H1 (cell line): ENCODE results near the gene LCN6. TPM values are rescaled to one million over a fixed set of nuclear protein-coding genes. Genes with fewer than 3 reads are reported as not detected.

Experiments
- CTCF ChIA-PET: fragments of 300-600 bp; sonication (Branson Sonifier 250); formaldehyde crosslinking; loops from one replicate; lab custom pipeline; 2021; ENCODE audit not compliant: partially characterized antibody; lab: Charles Lee
- POLR2A ChIA-PET: fragments of 300-600 bp; sonication (Branson Sonifier 250); formaldehyde crosslinking; loops from one replicate; lab custom pipeline; 2021; ENCODE audit warnings: inconsistent platforms; ENCODE audit not compliant: partially characterized antibody; lab: Charles Lee
- DNase-seq, 2 experiments: peaks; one replicate each; pipeline versions ENCODE4 v3.0.0 to v3.0.0-alpha.2; 2010 to 2022; ENCODE audit warnings: low spot score in 2 of 2, low read depth in 1 of 2, mixed read lengths in 1 of 2
- FAIRE-seq: peaks from 2 replicates; lab custom pipeline; 2011; peaks lifted over from hg19 to GRCh38; lab: Jason Lieb, UNC
- H2AFZ ChIP-seq: 2 replicates; pipeline ENCODE4 v1.8.1; 2012; ENCODE audit warnings: low read length, inconsistent platforms
- H2AK5ac ChIP-seq: 2 replicates; pipeline ENCODE4 v1.6.1; 2013; ENCODE audit warnings: low read depth, low read length
- H2BK120ac ChIP-seq: replicated peaks from 2 replicates; pipeline ENCODE3; 2013; ENCODE audit warnings: low read depth, low read length, inconsistent platforms
- H2BK12ac ChIP-seq: 2 replicates; pipeline ENCODE4 v1.6.1; 2013; ENCODE audit warnings: low read depth, low read length
- H2BK15ac ChIP-seq: 2 replicates; pipeline ENCODE4 v1.6.1; 2013; ENCODE audit warnings: low read length
- H2BK20ac ChIP-seq: 2 replicates; pipeline ENCODE4 v1.6.1; 2013; ENCODE audit warnings: low read length
- H2BK5ac ChIP-seq: 2 replicates; pipeline ENCODE4 v1.6.1; 2013; ENCODE audit warnings: low read depth, low read length
- H3K14ac ChIP-seq: 2 replicates; pipeline ENCODE4 v1.6.1; 2013; ENCODE audit warnings: inconsistent platforms; ENCODE audit not compliant: insufficient read length
- H3K18ac ChIP-seq: 2 replicates; pipeline ENCODE4 v1.6.1; 2013; ENCODE audit warnings: low read length; ENCODE audit errors: extremely low read depth
- H3K23ac ChIP-seq: 2 replicates; pipeline ENCODE4 v1.6.1; 2013; ENCODE audit warnings: inconsistent platforms; ENCODE audit not compliant: insufficient read length
- H3K23me2 ChIP-seq: 2 replicates; pipeline ENCODE4 v1.6.1; 2013; ENCODE audit warnings: low read depth, low read length
- H3K27ac ChIP-seq: 2 replicates; pipeline ENCODE4 v1.6.1; 2011; ENCODE audit warnings: low read depth, low read length, inconsistent platforms
- H3K27me3 ChIP-seq, 4 experiments: replicated peaks in 1 of 4; 1 replicate in 1 of 4; 2 replicates in 3 of 4; pipeline versions ENCODE4 v1.6.1 to v1.8.1; 2011 to 2013; ENCODE audit warnings: low read length in 3 of 4, mild to moderate bottlenecking in 3 of 4, inconsistent platforms in 2 of 4, mixed read lengths in 2 of 4, moderate library complexity in 1 of 4; ENCODE audit not compliant: control insufficient read depth in 3 of 4, insufficient read depth in 3 of 4; ENCODE audit errors: extremely low read depth in 1 of 4
- H3K36me3 ChIP-seq, 4 experiments: 2 replicates each; pipeline versions ENCODE4 v1.6.1 to v1.8.1; 2011 to 2013; ENCODE audit warnings: mild to moderate bottlenecking in 4 of 4, low read length in 3 of 4, moderate library complexity in 2 of 4, control low read depth in 1 of 4, inconsistent platforms in 1 of 4; ENCODE audit not compliant: insufficient read depth in 4 of 4, control insufficient read depth in 2 of 4
- H3K4ac ChIP-seq: replicated peaks from 2 replicates; pipeline ENCODE3; 2013; ENCODE audit warnings: low read length, low read depth, mixed read lengths, inconsistent platforms; ENCODE audit not compliant: insufficient read length
- H3K4me1 ChIP-seq, 4 experiments: replicated peaks in 1 of 4; 1 replicate in 1 of 4; 2 replicates in 3 of 4; pipeline versions ENCODE4 v1.6.1 to v1.8.1; 2011 to 2013; ENCODE audit warnings: low read length in 3 of 4, inconsistent platforms in 2 of 4, mixed read lengths in 1 of 4; ENCODE audit not compliant: insufficient read depth in 4 of 4, control insufficient read depth in 3 of 4
- H3K4me2 ChIP-seq, 2 experiments: 2 replicates each; pipeline versions ENCODE4 v1.6.1 to v1.8.1; 2011 to 2013; ENCODE audit warnings: low read depth in 2 of 2, low read length in 2 of 2, control low read depth in 1 of 2, inconsistent platforms in 1 of 2, mild to moderate bottlenecking in 1 of 2; ENCODE audit not compliant: insufficient read depth in 1 of 2
- H3K4me3 ChIP-seq, 4 experiments: fragments of 200-600, 300-600 bp in 1 of 4; sonication (generic), shearing (Covaris generic), sonication (Bioruptor Twin) in 1 of 4; 2 replicates each; pipeline versions ENCODE4 v1.5.1 to v1.8.1; 2011 to 2016; ENCODE audit warnings: low read length in 4 of 4, low read depth in 3 of 4, control low read depth in 2 of 4, inconsistent platforms in 2 of 4, mild to moderate bottlenecking in 2 of 4, mixed read lengths in 1 of 4, moderate library complexity in 1 of 4; ENCODE audit not compliant: insufficient read depth in 2 of 4; ENCODE audit errors: extremely low read depth in 1 of 4
- H3K56ac ChIP-seq: replicated peaks from 2 replicates; pipeline ENCODE3; 2013; ENCODE audit warnings: low read depth, mild to moderate bottlenecking, mixed read lengths, low read length, inconsistent platforms; ENCODE audit not compliant: insufficient read length
- H3K79me1 ChIP-seq: 2 replicates; pipeline ENCODE4 v1.6.1; 2013; ENCODE audit warnings: low read depth, low read length, control low read depth
- H3K79me2 ChIP-seq, 2 experiments: 2 replicates each; pipeline versions ENCODE4 v1.6.1 to v1.8.1; 2012 to 2013; ENCODE audit warnings: low read length in 2 of 2, mild to moderate bottlenecking in 2 of 2, inconsistent platforms in 1 of 2; ENCODE audit not compliant: insufficient read depth in 2 of 2, control insufficient read depth in 1 of 2
- H3K9ac ChIP-seq, 4 experiments: replicated peaks in 1 of 4; 1 replicate in 1 of 4; 2 replicates in 3 of 4; pipeline versions ENCODE4 v1.6.1 to v1.8.1; 2011 to 2013; ENCODE audit warnings: low read depth in 3 of 4, low read length in 3 of 4, control low read depth in 2 of 4, mild to moderate bottlenecking in 2 of 4, moderate library complexity in 2 of 4, inconsistent platforms in 1 of 4; ENCODE audit errors: extremely low read depth in 1 of 4
- H3K9me3 ChIP-seq, 2 experiments: 2 replicates each; pipeline versions ENCODE4 v1.6.1 to v1.8.1; 2012 to 2013; ENCODE audit warnings: mild to moderate bottlenecking in 2 of 2, moderate library complexity in 2 of 2, control low read depth in 1 of 2, inconsistent platforms in 1 of 2, low read depth in 1 of 2, low read length in 1 of 2, mixed read lengths in 1 of 2; ENCODE audit not compliant: insufficient read depth in 2 of 2
- H4K20me1 ChIP-seq, 2 experiments: replicated peaks in 1 of 2; 2 replicates each; pipeline versions ENCODE3 to v1.8.1; 2011 to 2013; ENCODE audit warnings: inconsistent platforms in 2 of 2, low read length in 2 of 2, mild to moderate bottlenecking in 1 of 2; ENCODE audit not compliant: insufficient read depth in 2 of 2, control insufficient read depth in 1 of 2
- H4K5ac ChIP-seq: 2 replicates; pipeline ENCODE4 v1.6.1; 2013; ENCODE audit warnings: low read length, low read depth, mixed read lengths, inconsistent platforms; ENCODE audit not compliant: insufficient read length
- H4K8ac ChIP-seq: 2 replicates; pipeline ENCODE4 v1.8.0; 2013; ENCODE audit warnings: mild to moderate bottlenecking, moderate library complexity, low read length, inconsistent platforms; ENCODE audit not compliant: insufficient read depth; ENCODE audit errors: extremely low read depth
- H4K91ac ChIP-seq: replicated peaks from 2 replicates; pipeline ENCODE3; 2013; ENCODE audit warnings: low read length, mixed read lengths, inconsistent platforms; ENCODE audit not compliant: insufficient read length
- CBX5 ChIP-seq: fragments of 300-800, 300-1000 bp; sonication (generic); IDR thresholded peaks from 2 replicates; pipeline ENCODE4 v1.7.1; 2016; ENCODE audit warnings: antibody characterized with exemption, low read length, low read depth
- CREB1 ChIP-seq: IDR thresholded peaks from 2 replicates; pipeline ENCODE4 v1.6.1; 2012; ENCODE audit warnings: inconsistent platforms
- CTBP2 ChIP-seq: IDR thresholded peaks from 2 replicates; pipeline ENCODE4 v1.7.0; 2011; ENCODE audit warnings: borderline replicate concordance, mild to moderate bottlenecking, moderate library complexity, mixed read lengths, low read length; ENCODE audit not compliant: insufficient read depth, insufficient read length
- CTCF ChIP-seq, 3 experiments: IDR thresholded peaks; 1 replicate in 2 of 3; 2 replicates in 1 of 3; pipeline versions ENCODE4 v1.5.1 to v1.6.1; 2011; ENCODE audit warnings: low read length in 3 of 3, mild to moderate bottlenecking in 3 of 3, inconsistent platforms in 2 of 3, low read depth in 1 of 3, moderate library complexity in 1 of 3; ENCODE audit not compliant: insufficient read depth in 1 of 3; ENCODE audit errors: control extremely low read depth in 1 of 3
- SAP30 ChIP-seq: fragments of 300-600 bp; sonication (generic); IDR thresholded peaks from 2 replicates; pipeline ENCODE4 v1.7.1; 2012; ENCODE audit warnings: low read length, moderate library complexity, mild to moderate bottlenecking, inconsistent platforms; ENCODE audit not compliant: insufficient read depth, insufficient replicate concordance
- SIN3A ChIP-seq, 2 experiments: IDR thresholded peaks in 1 of 2; conservative IDR thresholded peaks in 1 of 2; 2 replicates each; pipeline ENCODE4 v1.6.1; 2011 to 2012; ENCODE audit warnings: low read length in 2 of 2, improper control_type of control experiment in 1 of 2, low read depth in 1 of 2, mild to moderate bottlenecking in 1 of 2
- WGBS, 2 experiments: shearing (Covaris generic) in 1 of 2; methylation state at CpG; one replicate each; pipeline versions ENCODE4 v1.1.6 to v1.1.7; 2013 to 2015; ENCODE audit warnings: low lambda C conversion rate in 2 of 2, mixed read lengths in 2 of 2, inconsistent platforms in 1 of 2, low coverage in 1 of 2, missing lambda C conversion rate in 1 of 2; ENCODE audit not compliant: insufficient replicate concordance in 2 of 2, insufficient coverage in 1 of 2, insufficient read length in 1 of 2; ENCODE audit errors: extremely low coverage in 1 of 2, missing lambda C conversion rate in 1 of 2; 5-methylcytosine and 5-hydroxymethylcytosine counted together
- polyA plus RNA-seq, 7 experiments: library from polyadenylated mRNA; depleted of rRNA in 3 of 7; stranded (reverse) in 5 of 7; unstranded in 2 of 7; fragments of >200 nt in 5 of 7; fragments of 200-250 nt in 2 of 7; gene quantifications; 1 replicate in 5 of 7; 2 replicates in 1 of 7; 4 replicates in 1 of 7; pipeline versions ENCODE4 v1.2.1 to v1.2.3, GENCODE V29; 2011 to 2013; ENCODE audit warnings: missing spikeins in 2 of 7, mixed read lengths in 2 of 7
- total RNA-seq: library from RNA; stranded (reverse); fragmentation: NEBNext Ultra II Directional; extraction: Animal tissue kit (Norgen Biotek cat#: 25700); gene quantifications from 2 replicates; pipeline ENCODE4 v1.2.1, GENCODE V29; 2021

Gene LCN6
- total and polyA plus RNA-seq, 2 of the 8 experiments (the other 6 are each of a cell fraction or from before 2014, with no cell fraction given): not detected

DNA sequence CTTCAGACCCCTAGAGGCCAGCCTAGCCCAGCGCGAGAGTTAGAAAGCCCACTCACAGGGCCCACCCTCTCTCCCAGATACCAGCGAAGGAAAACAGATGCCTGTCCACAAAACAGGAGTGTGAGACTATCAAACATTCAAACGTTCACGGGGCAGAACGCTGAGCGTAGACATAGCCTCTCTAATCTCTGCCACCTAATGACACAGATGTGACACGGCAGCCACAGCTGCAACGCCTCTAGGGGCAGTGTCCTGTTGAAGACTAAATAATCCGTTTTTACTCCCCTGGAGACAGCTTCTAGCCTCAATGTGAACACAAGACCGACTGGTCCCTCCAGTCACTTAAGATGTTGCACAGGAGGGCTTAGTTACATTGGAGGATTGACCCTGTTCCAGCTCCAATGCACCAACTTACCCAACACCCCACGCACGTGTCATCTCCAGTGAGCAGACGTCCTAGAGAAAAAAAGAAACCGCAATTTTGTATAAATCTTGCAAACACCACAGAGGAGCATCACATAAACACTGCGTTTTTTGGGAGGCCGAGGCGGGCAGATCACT lies 21.6 kb downstream of the LCN6 start:
- FAIRE-seq: no peak
- peaks cover 13% of the 10 kb centered on the region; the same call in 1 of the 2 replicates for H3K23me2 ChIP-seq

More for the DNA sequence above, 21.6 kb downstream of the LCN6 start:
- Histone ChIP-seq H2BK5ac (no peak overlapping the region), H3K18ac (no peak overlapping the region), H3K9me3 (no peaks in the 10 kb centered on the region), H2AFZ (no peak overlapping the region), H3K4ac (no peak overlapping the region), H2BK15ac (no peak overlapping the region), H2AK5ac (no peak overlapping the region), H3K4me1 (peaks cover 3 to 16% (median 5%) of the 10 kb centered on the region in 4 experiments), H3K79me2 (peaks cover 8 to 36% of the 10 kb centered on the region in 2 experiments), H3K23ac (no peak overlapping the region), H3K36me3 (peaks cover 19 to 46% (median 35%) of the 10 kb centered on the region in 4 experiments), H3K4me2 (peak overlapping the region; percentile 88 to 90), H4K91ac (no peak overlapping the region), H2BK12ac (no peak overlapping the region), H3K56ac (no peak overlapping the region), H3K4me3 (peak overlapping the region; percentile 89 to 98 (median 95)), H4K8ac (no peak overlapping the region), H3K27ac (no peak overlapping the region), H3K27me3 (peaks cover 0 to 9% (median 5%) of the 10 kb centered on the region in 4 experiments; a peak in 5 of 7 replicates), H3K79me1 (peaks cover 12% of the 10 kb centered on the region), H4K5ac (no peak overlapping the region), H2BK20ac (no peak overlapping the region), H3K14ac (no peak overlapping the region), H3K9ac (peak overlapping the region in 3 of 4 experiments; percentile 0 to 42 (median 16); a peak in 3 of 7 replicates), H2BK120ac (no peak overlapping the region), H4K20me1 (peaks cover 26 to 39% of the 10 kb centered on the region in 2 experiments)
- no peak for DNase-seq
- 62% methylated on average over 18 of the region's 18 CpGs; no CpG with 5 or more reads in 1 of the 2 experiments for WGBS, 2 experiments
- CTCF ChIA-PET: interaction anchor here (0.7 to 6.8 kb wide), 8 partner anchors 10 to 249 kb away, joined by 3 to 62 read pairs (median 3); no protein-coding TSS in a partner anchor
- TF ChIP-seq SIN3A (conservative IDR thresholded peaks at IDR 0.05 in 1 of 2, IDR thresholded peaks at IDR 0.05 in 1 of 2; ENCODE audit: low read depth in 1 of 2, low read length in 2 of 2) (peak in 1 of 2 experiments; percentile 69; a peak in 1 of 4 replicates), CTCF (IDR thresholded peaks at IDR 0.05; ENCODE audit: control extremely low read depth in 1 of 3, insufficient read depth in 1 of 3, low read depth in 1 of 3, low read length in 3 of 3) (peak in 2 of 3 experiments; percentile 57 to 58; a peak in 3 of 4 replicates), CBX5 (no peak), SAP30 (peak; percentile 9), CREB1 (0 out of 2 replicates have a peak, but pooled peaks have one; percentile 8), CTBP2 (no peak)
- POLR2A ChIA-PET: interaction anchor here (0.5 to 14.1 kb wide), 23 partner anchors 10 to 705 kb away, joined by 3 to 223 read pairs (median 5); partner anchors contain the start of genes AGPAT2, DIPK1B, LCN10 and LCN6
